ENCODE results near the gene AUTS2.
A peak's percentile ranks its signal among the peaks of the same experiment; 100 is the strongest.
"Not testable (repeated sequence)": the region's sequence is repeated elsewhere in the genome, so short reads cannot be mapped to it uniquely, and the experiment has no call there.

The AUTS2 gene

DNA sequence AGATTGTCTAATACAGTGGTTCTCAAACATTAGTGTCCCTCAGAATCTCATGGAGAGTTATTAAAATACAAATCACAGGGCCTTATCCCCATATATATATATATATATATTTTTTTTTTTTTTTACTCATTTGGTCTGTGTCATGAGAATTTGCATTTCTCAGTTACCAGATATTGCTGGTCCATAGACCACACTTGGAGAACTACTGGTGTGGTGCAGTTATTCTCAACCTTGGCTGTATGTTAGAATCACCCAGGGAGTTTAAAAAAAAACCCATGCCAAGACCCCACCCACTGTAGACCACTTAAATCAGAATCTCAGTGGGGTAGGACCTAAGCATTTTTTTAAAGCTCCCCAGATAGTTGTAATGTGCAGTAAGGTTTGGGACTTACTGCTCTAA, 179.9 kb downstream of the AUTS2 start:
- H3K4me3 Mint-ChIP-seq = no peak overlapping the region
- DNase-seq = no peak
- H3K27me3 Mint-ChIP-seq = no peaks in the 10 kb centered on the region
- H3K4me1 Mint-ChIP-seq = peaks cover 11 to 14% of the 10 kb centered on the region in 2 donors
- H3K36me3 Mint-ChIP-seq = no peaks in the 10 kb centered on the region
- H3K9me3 Mint-ChIP-seq = no peaks in the 10 kb centered on the region
- peak in 1 of 2 donors; percentile 38 for ATAC-seq (replicated peaks)
- H3K27ac Mint-ChIP-seq = peak overlapping the region; percentile 5

DNA sequence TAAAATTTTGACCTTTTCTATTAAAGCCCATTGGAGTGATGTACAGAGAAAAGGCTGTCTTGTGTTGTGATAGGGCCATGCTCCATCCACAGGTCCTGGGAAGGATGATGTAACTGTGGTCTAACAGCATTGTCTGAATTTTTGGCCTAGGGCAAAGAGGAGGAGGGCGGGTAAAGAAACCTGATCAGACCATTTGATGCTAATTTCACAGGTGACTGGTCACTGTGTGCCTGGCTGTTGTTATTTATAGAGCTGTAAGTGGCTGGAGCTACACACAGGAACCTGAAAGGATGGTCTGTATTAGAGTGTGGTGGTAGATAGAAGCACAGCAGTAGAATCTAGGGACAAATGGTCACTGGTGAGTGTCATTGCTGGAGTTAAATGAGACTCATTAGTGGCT, 182.1 kb downstream of the AUTS2 start:
- no peak for ATAC-seq (replicated peaks)
- H3K9me3 Mint-ChIP-seq = no peaks in the 10 kb centered on the region
- H3K36me3 Mint-ChIP-seq = no peaks in the 10 kb centered on the region
- H3K4me3 Mint-ChIP-seq = no peak overlapping the region
- H3K27me3 Mint-ChIP-seq = no peaks in the 10 kb centered on the region
- no peak for DNase-seq
- peaks cover 6 to 9% of the 10 kb centered on the region in 2 donors for H3K4me1 Mint-ChIP-seq
- no peak overlapping the region for H3K27ac Mint-ChIP-seq

DNA sequence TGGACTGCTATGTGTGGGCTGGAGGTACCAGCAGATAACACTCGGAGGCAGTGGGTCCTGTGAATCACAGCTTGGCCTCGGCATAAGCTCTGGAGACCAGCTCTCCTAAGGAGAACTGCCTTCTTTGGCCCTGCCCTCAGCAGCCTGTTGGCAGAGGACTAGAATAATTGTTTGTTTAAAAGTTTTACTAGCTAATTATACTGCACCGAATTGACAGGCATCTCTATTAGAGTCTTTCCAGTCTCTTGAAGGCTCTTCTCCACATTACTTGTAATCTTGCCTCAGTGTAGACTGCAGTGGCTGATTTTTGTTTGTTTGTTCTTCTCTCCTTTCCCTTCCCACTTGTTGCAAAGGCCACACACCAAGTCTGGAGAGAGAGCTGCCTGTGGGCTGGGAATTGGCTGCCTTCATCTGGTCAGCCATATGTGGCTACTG, 183.2 kb downstream of the AUTS2 start:
- Mint-ChIP-seq H3K4me3 (no peak overlapping the region), H3K9me3 (no peaks in the 10 kb centered on the region), H3K36me3 (no peaks in the 10 kb centered on the region), H3K27ac (no peak overlapping the region), H3K4me1 (peaks cover 4% of the 10 kb centered on the region in 2 donors), H3K27me3 (no peaks in the 10 kb centered on the region)
- DNase-seq = no peak
- no peak for ATAC-seq (replicated peaks)

DNA sequence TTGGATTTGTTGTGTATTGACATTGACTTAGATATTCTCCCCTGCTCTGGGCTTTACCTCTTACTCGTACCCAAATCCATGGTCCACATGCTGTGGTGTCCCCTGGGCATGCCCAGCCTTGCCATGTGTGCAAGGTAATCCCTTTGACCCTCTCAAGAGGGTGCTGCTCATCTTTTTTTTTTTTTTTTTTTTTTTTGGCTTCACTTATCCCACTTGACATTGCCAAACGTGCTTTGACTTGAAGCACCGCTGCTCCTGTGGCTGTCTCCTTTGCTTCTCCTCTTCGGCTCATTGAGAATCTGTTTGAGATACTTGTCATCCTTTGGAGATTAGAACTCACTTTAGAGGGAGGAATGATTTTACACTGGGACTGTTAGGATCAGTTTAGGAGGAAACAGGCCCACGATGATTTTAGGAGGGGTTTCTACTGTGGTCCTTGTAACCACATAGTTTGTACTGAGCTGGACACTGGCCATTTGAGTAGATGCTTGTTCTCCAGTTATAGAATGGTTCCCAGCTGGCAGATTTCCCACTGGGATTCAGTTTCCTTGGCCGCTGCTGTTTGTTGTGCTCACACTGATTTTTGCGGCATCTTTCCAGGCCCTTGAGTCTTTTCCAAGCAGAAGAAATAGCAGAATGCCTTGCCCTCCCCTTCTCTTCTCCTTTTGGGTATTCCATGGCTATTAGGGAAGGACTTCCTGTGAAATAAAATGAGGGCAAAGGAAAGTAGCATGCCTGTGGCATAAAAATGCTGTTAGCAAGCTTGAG, 184.8 kb downstream of the AUTS2 start:
- no peak for ATAC-seq (replicated peaks)
- no peak for DNase-seq
- Mint-ChIP-seq H3K27ac (no peak overlapping the region), H3K36me3 (no peaks in the 10 kb centered on the region), H3K4me1 (peaks cover 4% of the 10 kb centered on the region in 2 donors), H3K27me3 (no peaks in the 10 kb centered on the region), H3K9me3 (no peaks in the 10 kb centered on the region), H3K4me3 (no peak overlapping the region)

GRCh38 chr7:69786130-69786529, 187.9 kb downstream of the AUTS2 start:
- not testable (repeated sequence) for H3K27ac Mint-ChIP-seq; ATAC-seq (replicated peaks); DNase-seq; H3K9me3 Mint-ChIP-seq; H3K4me3 Mint-ChIP-seq; H3K4me1 Mint-ChIP-seq; H3K36me3 Mint-ChIP-seq; H3K27me3 Mint-ChIP-seq

GRCh38 chr7:69786730-69787395, 188.6 kb downstream of the AUTS2 start:
- H3K4me3 Mint-ChIP-seq = no peak overlapping the region
- DNase-seq (no peak), ATAC-seq (replicated peaks) (no peak)
- peaks cover 0 to 2% of the 10 kb centered on the region in 2 donors for H3K4me1 Mint-ChIP-seq
- H3K27ac Mint-ChIP-seq = no peak overlapping the region
- no peaks in the 10 kb centered on the region for H3K9me3 Mint-ChIP-seq
- H3K27me3 Mint-ChIP-seq = no peaks in the 10 kb centered on the region
- H3K36me3 Mint-ChIP-seq = no peaks in the 10 kb centered on the region

DNA sequence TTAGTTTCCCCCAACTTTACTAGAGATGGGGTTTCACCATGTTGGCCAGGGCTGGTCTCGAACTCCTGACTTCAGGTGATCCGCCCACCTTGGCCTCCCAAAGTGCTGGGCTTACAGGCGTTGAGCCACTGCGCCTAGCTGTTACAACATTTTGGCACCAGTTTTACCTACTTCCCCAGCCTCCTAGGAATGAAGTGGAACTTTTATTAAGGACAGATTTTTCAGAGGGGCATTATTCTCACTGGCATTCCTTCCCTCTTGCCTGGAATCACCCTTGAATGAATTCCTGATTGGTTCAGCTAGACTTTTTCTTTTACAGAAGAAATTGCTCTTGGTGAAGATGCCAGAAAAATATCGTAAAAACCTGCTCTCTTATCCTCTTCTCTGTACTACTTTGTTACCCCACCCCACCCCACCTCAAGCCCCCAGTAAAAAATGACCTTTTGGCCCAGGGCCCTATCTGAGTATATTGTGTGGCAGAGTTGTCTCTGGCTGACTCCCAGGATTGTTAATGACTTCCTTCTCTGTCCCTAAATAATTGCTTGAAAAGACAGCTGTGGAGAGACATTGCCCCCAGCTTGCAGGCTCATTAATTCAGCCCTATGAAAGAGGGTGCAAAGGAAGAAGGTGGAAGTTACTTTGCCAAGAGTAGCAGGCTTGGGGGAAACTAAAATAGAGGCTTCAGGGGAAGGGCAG, 189.6 kb downstream of the AUTS2 start:
- Mint-ChIP-seq H3K36me3 (no peaks in the 10 kb centered on the region), H3K27ac (no peak overlapping the region), H3K4me3 (no peak overlapping the region), H3K27me3 (no peaks in the 10 kb centered on the region), H3K4me1 (no peaks in the 10 kb centered on the region), H3K9me3 (no peaks in the 10 kb centered on the region)
- DNase-seq = no peak
- ATAC-seq (replicated peaks) = no peak

DNA sequence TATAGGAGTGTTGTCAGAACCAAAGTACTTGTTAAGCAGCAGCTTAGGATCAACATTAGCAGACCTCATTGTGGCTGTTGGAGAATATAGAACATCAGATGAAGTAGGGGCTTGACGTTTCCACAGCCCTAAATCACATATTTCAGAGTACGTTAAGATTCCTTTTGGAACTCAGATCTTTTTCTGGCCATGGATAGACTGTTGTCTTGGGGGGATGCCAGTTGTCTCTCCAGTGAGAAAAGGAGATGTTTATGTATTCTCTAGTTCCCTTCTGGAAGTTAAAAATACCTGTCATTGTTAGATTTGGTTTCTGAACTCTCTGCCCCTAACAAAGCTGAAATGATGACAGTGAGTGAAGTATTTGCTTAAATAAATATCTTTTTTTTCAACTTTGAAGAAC, 191.3 kb downstream of the AUTS2 start:
- DNase-seq (no peak), ATAC-seq (replicated peaks) (no peak)
- H3K4me3 Mint-ChIP-seq = no peak overlapping the region
- H3K36me3 Mint-ChIP-seq = no peaks in the 10 kb centered on the region
- no peaks in the 10 kb centered on the region for H3K9me3 Mint-ChIP-seq
- no peaks in the 10 kb centered on the region for H3K27me3 Mint-ChIP-seq
- H3K4me1 Mint-ChIP-seq = no peaks in the 10 kb centered on the region
- no peak overlapping the region for H3K27ac Mint-ChIP-seq

DNA sequence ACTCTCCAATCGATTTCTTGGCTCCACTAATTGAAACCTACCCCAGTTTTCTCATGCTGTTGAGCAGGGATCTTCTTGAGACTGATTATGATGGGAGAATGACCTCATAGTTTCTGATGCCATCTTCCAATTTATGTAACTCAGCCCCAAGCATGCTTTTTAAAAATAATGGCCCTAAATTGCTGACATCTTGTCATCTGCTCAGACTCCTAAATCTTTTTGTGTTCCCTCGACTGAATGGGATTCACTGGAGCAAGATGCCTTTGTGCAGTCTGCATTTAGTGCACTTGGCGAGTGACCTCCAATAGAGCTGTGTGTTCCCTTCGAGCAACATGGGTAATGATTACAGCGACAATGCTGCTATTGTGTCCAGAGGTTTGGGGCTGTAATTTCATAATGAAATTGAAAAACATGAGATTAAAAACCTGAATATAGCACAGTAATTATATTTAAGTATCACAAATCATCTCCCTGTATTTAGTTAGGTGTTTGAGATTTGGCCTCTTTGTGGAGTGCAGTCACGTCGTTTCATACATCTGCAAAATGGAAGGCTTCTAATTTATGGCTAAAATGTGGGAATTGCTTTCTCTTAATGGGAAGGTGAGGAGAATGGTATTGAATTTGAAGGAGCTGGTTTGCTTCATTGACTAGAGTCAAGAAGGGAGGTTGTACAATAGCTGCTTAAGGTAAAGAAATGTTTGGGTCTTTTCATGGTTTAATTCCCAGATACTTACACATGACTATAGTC, 192.9 kb downstream of the AUTS2 start:
- no peaks in the 10 kb centered on the region for H3K27me3 Mint-ChIP-seq
- H3K9me3 Mint-ChIP-seq = no peaks in the 10 kb centered on the region
- no peaks in the 10 kb centered on the region for H3K36me3 Mint-ChIP-seq
- H3K4me3 Mint-ChIP-seq = no peak overlapping the region
- no peak for DNase-seq
- H3K27ac Mint-ChIP-seq = no peak overlapping the region
- H3K4me1 Mint-ChIP-seq = peaks cover 2 to 4% of the 10 kb centered on the region in 2 donors
- no peak for ATAC-seq (replicated peaks)

GRCh38 chr7:69791739-69792138, 193.5 kb downstream of the AUTS2 start:
- no peaks in the 10 kb centered on the region for H3K27me3 Mint-ChIP-seq
- peaks cover 2 to 10% of the 10 kb centered on the region in 2 donors for H3K4me1 Mint-ChIP-seq
- H3K4me3 Mint-ChIP-seq = no peak overlapping the region
- no peaks in the 10 kb centered on the region for H3K9me3 Mint-ChIP-seq
- H3K36me3 Mint-ChIP-seq = no peaks in the 10 kb centered on the region
- no peak overlapping the region for H3K27ac Mint-ChIP-seq
- no peak for ATAC-seq (replicated peaks)
- no peak for DNase-seq

- Mint-ChIP-seq H3K36me3 (no peaks in the 10 kb centered on the region), H3K4me1 (peaks cover 5 to 20% of the 10 kb centered on the region in 2 donors), H3K27ac (no peak overlapping the region), H3K27me3 (no peaks in the 10 kb centered on the region), H3K4me3 (no peak overlapping the region), H3K9me3 (no peaks in the 10 kb centered on the region)
- no peak for ATAC-seq (replicated peaks)
- DNase-seq = no peak
These were observed 197.7 kb downstream of the AUTS2 start for GRCh38 chr7:69795932-69796331.

- no peak for DNase-seq
- no peaks in the 10 kb centered on the region for H3K9me3 Mint-ChIP-seq
- no peak for ATAC-seq (replicated peaks)
- H3K4me3 Mint-ChIP-seq = no peak overlapping the region
- H3K27ac Mint-ChIP-seq = no peak overlapping the region
- H3K27me3 Mint-ChIP-seq = no peaks in the 10 kb centered on the region
- peaks cover 5 to 20% of the 10 kb centered on the region in 2 donors for H3K4me1 Mint-ChIP-seq
- H3K36me3 Mint-ChIP-seq = no peaks in the 10 kb centered on the region
These were observed 198.1 kb downstream of the AUTS2 start for GRCh38 chr7:69796416-69796815.

DNA sequence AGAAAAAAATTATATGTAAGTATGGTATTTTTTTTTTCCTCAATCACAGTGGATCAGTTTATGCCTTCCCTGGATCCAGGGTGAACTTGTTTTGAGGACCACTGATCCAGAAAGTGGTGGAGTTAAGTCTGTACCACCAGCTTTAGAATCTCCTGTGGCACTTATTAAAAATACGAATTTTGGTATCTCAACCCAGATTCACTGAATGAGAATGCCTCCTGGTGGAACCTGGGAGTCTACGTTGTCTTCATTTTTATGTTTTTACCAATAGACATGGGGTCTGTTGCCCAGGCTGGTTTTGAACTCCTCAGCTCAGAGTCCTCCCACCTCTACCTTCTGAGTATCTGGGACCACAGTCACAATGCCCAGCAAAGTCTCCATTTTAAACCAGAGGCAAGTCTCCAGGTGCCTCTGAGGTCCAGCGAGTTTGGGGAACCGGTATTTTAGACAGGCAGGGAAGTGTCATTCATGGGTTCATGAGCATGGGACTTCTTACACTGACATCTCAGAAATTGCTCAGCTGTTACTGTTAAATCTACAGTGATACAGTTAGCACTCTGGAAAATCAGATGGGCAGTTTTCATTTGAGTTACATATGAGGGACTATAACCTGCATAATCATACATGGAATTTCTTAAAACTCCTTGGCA, 200.9 kb downstream of the AUTS2 start:
- Mint-ChIP-seq H3K9me3 (no peaks in the 10 kb centered on the region), H3K27ac (no peak overlapping the region), H3K36me3 (no peaks in the 10 kb centered on the region), H3K4me1 (peaks cover 8 to 25% of the 10 kb centered on the region in 2 donors), H3K4me3 (no peak overlapping the region), H3K27me3 (no peaks in the 10 kb centered on the region)
- ATAC-seq (replicated peaks) (peak; percentile 27 to 60), DNase-seq (no peak)

GRCh38 chr7:69799990-69800389, 201.7 kb downstream of the AUTS2 start:
- Mint-ChIP-seq H3K9me3 (no peaks in the 10 kb centered on the region), H3K4me3 (no peak overlapping the region), H3K27ac (no peak overlapping the region), H3K27me3 (no peaks in the 10 kb centered on the region), H3K36me3 (no peaks in the 10 kb centered on the region), H3K4me1 (peaks cover 8 to 33% of the 10 kb centered on the region in 2 donors)
- no peak for DNase-seq
- no peak for ATAC-seq (replicated peaks)
